ENCODE results near the gene CCL4L2.

DNA sequence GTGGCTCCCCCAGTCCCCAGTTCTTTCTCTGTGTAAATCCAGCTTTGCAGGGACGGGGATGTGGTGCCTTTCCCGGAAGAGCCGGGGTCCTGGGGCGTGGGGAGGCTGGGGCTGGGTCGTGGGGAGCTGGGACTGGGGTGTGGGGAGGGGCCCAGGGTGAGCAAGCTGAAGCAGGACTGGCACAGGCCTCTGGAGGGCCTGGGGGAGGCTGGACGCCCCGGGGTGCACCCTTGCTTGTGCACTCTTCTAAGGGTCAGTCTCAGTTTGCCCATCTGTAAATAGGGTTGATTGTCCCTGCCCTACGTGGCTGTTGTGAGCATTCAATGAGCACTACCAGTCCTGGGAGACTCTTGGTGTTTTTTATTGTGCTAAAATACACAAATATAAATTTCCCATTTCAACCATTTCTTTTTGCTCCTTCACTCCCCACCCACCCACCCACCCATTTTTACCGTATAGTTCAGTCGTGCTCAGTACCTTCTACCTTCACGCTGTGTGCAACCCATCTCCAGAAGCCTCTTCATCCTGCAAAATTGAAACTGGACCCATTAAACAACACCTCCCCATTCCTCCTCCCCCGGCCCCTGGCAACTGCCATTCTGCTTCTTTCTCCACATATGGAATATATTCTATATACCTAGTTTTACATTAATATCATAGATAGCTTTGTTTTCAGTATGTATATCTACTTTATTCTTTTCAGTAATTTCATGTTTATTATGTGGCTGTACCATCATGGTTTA, 26.7 kb upstream of the CCL4L2 start:
- TF ChIP-seq EZH2 (IDR thresholded peaks at IDR 0.05; ENCODE audit: insufficient read depth, low read length), result no peak
- TF ChIP-seq, protein P1, sequence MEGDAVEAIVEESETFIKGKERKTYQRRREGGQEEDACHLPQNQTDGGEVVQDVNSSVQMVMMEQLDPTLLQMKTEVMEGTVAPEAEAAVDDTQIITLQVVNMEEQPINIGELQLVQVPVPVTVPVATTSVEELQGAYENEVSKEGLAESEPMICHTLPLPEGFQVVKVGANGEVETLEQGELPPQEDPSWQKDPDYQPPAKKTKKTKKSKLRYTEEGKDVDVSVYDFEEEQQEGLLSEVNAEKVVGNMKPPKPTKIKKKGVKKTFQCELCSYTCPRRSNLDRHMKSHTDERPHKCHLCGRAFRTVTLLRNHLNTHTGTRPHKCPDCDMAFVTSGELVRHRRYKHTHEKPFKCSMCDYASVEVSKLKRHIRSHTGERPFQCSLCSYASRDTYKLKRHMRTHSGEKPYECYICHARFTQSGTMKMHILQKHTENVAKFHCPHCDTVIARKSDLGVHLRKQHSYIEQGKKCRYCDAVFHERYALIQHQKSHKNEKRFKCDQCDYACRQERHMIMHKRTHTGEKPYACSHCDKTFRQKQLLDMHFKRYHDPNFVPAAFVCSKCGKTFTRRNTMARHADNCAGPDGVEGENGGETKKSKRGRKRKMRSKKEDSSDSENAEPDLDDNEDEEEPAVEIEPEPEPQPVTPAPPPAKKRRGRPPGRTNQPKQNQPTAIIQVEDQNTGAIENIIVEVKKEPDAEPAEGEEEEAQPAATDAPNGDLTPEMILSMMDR (IDR thresholded peaks at IDR 0.05; ENCODE audit: insufficient read depth, low read depth, low read length), result no peak
